CD4-positive, alpha-beta T cell treated with Interferon alpha-2 for 1 hour (primary cell): ENCODE results near the gene ANAPC16.
A peak's percentile ranks its signal among the peaks of the same experiment; 100 is the strongest.
"Not testable (repeated sequence)": the region's sequence is repeated elsewhere in the genome, so short reads cannot be mapped to it uniquely, and the experiment has no call there.

ENCODE experiments used
- DNase-seq, 2 donors: peaks; one replicate each; pipeline ENCODE4 v3.0.0-alpha.2; 2020 to 2022

Gene ANAPC16

DNA sequence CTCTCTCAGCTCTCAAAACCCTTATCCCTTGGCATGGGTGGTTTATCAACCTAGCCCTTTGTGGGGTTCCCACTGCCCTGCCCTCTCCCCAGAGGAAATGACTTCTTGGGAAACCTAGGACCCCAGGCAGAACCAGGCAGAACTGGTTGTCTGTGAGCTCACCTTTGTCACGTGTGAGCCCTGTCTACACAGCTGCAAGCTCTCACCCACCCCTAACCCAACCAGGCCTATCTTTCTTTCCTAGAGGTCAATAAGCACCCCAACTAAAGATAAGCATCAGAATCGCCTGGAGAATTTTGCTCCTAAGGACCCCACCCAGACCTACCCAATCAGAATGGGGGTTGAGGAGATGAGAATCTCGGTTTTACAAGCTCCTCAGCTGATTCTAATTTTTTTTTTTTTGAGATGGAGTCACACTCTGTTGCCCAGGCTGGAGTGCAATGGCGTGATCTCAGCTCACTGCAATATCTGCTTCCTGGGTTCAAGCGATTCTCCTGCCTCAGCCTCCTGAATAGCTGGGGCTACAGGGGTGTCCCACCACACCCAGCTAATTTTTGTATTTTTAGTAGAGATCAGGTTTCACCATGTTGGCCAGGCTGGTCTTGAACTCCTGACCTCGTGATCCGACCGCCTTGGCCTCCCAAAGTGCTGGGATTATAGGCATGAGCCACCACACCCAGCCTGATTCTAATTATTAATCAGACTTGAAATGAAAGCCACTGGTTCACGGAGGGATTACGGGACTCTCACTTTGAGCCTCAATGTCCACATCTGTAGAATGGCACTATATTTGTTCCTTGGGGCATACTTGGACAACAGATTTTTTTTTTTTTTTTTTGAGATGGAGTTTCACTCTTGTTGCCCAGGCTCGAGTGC is 50.4 kb downstream of the ANAPC16 start:
- no peak for DNase-seq

DNA sequence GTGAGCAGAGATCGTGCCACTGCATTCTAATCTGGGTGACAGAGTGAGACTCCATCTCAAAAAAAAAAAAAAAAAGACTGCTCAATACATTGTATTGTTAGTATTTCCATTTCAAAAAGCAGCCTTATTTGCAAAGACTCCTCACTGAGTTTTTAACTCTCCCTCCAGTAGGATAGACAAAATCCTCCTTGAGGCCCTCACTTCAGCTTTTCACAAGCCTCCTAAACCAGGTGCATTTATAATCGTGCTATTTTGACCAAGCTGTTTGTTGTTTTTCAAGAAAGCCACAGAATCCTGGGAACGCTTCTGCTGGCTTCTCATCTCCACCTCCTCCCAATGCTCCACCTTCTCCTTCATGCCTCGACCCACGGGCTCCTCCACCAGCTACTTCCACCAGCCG is 51.6 kb downstream of the ANAPC16 start:
- DNase-seq, result no peak

DNA sequence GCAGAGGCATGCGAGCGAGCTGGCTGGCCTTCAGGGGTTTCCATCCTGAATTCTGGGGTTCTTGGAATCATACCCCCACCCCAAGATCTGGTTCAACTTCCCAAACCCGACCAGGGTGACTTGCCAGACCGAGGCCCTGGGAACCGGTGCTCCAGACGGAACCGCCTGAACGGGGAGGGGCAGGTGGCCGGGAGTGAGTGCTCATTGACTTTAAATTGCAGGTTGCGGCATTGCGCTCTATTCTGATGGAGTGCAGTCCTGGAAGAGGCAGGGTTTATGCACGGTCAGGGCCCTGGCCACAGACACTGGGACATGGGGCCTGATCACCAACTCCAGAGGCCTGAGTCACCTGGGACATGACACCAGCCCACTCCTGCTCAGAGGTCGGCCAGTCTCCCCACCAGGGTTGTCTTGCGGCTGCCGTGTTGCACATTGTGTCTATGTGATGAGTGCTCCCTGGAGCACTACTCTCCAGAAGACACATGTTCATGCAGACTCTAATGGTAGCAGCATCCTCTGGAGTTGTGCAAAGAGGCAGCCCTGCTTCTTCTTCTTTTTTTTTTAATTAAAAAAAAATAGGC is 52.1 kb downstream of the ANAPC16 start:
- no peak for DNase-seq

DNA sequence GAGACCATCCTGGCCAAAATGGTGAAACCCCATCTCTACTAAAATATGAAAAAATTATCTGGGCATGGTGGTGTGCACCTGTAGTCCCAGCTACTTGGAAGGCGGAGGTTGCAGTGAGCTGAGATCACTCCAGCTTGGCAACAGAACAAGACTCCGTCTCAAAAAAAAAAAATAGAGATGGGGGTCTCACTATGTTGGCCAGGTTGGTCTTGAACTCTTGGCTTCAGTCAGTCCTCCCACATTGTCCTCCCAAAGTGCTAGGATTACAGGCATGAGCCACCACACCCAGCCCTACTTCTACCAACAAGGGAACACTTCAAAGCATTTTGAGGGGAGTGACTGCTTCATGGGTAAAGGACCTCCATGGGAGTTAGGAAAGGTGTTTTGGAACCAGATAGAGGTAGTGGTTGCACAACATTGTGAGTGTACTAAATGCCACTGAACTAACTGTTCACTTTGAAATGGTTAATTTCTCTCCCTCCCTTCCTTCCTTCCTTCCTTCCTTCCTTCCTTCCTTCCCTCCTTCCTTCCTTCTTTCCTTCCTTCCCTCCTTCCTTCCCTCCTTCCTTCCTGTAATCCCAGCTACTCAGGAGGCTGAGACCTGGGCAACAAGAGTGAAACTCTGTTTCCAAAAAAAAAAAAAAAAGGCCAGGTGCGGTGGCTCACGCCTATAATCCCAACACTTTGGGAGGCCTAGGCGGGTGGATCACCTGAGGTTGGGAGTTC is 52.8 kb downstream of the ANAPC16 start:
- not testable (repeated sequence) for DNase-seq

DNA sequence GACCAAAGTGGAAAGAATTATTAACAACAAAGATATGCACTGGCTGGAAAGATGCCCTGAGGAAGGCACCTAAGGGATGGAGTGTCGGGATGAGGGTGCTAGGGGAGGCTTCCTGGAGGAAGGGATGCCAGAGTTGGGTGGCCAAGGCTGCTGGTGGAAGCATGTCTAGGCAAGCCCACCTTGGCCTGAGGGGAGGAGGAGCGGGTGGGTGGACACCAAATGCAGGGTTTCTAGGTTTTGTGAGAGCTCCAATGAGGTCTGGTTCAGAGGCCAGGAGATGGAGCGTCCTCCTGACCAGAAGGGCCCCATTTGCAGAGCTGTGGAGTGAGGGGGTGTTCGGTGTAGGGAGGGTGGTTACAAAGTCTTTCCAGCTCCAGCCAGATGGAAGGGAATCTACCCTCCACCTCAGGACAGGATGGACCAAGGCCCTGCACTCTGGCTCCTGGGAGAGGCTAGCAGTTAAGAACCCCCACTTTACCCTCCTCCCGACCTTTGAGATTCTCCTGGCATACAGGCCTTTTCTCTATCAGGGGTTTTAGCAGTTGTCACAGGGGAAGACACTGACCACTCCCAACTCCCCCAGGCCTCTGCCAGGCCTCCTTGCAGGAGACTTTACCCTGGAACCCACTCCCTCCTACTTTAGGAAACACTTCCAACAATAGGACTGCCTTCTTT is 54.9 kb downstream of the ANAPC16 start:
- no peak for DNase-seq

DNA sequence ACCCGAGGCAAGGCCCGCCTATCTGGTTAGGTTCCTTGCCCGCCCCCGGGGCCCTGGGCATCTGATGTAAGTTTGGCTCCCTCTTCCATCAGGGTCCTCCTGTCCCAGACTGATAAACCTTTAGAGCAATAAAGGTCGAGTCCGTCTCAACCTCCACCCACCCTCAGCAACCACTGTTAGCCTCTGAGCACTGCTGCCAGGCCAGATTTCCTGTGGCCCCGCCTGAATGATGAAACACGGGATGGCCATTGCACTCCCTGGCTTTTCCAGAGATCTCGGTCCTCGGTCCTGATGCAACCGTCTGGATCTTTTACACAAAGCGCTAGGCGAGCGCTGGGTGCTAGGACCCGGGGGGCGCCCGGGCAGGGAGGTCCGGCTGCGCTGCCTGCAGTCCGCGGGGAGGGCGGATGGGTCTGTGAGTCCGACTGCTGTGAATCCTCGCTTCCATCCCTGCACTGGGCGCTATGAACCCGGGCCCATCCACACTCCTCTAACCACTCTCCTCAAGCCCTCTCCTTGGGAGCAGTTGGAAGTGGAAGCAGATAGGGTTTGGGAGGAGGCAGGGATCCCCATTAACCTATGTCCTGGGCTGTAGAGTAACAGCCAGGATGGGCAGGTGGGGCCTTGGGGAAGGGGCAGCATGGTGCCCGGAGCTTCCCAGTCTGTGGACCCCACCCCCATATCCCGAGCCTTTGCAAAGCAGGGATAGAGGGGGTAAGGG is 57.0 kb downstream of the ANAPC16 start:
- DNase-seq, result peak in 1 of 2 donors; percentile 49

DNA sequence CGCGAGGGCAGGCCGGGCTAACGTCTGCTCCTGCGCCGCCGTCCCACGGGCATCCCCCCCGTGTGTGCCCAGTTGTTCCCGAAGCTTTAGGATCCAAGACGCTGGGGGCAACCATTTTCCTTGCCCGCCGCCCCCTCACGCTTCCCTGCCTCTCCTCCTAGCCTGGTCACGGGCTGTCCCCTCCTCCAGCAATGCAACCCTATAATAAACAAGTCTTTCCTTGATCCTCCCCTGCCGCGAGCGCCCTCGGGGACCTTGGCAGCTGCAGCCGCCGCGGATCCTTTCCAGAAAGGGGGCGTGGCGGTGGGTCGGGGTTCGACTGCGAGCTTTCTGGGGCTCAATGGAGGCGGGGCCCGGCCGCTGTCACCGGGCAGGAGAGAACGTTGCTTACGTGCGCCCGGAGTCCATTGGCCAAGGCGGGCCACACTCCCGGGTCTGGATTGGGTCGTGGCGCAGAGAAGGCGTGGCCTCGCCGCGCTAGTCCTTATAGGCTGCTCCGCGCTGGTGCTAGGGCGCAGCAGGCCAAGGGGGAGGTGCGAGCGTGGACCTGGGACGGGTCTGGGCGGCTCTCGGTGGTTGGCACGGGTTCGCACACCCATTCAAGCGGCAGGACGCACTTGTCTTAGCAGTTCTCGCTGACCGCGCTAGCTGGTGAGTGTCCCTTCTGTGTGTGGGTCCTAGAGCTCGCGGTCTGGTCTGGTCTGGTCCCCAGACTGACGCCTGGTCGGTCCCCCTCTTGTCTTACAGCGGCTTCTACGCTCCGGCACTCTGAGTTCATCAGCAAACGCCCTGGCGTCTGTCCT is 57.8 kb downstream of the ANAPC16 start, which contains the start of gene DDIT4:
Gene DDIT4 (plus strand): TSS at position 515 of the 803 bp plus-strand sequence. CDS start 293 bp downstream, outside the sequence.
- peak; percentile 98 for DNase-seq

DNA sequence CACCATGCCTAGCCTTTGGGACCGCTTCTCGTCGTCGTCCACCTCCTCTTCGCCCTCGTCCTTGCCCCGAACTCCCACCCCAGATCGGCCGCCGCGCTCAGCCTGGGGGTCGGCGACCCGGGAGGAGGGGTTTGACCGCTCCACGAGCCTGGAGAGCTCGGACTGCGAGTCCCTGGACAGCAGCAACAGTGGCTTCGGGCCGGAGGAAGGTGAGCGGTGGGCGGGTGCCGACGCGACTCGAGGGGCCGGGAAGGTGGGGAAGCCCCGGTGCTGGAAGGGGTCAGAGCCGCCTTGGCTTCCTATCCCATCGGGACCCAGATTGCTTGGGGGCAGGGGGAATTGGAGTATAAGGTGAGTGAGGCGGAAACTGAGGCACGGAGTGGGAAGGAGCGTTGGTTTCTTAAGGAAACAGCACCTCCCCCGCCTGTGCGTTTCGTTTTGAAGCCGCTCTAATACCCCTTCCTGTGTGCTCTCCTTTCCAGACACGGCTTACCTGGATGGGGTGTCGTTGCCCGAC is 58.5 kb downstream of the ANAPC16 start:
- no peak for DNase-seq

DNA sequence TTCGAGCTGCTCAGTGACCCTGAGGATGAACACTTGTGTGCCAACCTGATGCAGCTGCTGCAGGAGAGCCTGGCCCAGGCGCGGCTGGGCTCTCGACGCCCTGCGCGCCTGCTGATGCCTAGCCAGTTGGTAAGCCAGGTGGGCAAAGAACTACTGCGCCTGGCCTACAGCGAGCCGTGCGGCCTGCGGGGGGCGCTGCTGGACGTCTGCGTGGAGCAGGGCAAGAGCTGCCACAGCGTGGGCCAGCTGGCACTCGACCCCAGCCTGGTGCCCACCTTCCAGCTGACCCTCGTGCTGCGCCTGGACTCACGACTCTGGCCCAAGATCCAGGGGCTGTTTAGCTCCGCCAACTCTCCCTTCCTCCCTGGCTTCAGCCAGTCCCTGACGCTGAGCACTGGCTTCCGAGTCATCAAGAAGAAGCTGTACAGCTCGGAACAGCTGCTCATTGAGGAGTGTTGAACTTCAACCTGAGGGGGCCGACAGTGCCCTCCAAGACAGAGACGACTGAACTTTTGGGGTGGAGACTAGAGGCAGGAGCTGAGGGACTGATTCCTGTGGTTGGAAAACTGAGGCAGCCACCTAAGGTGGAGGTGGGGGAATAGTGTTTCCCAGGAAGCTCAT is 59.0 kb downstream of the ANAPC16 start:
- peak; percentile 75 to 79 for DNase-seq

DNA sequence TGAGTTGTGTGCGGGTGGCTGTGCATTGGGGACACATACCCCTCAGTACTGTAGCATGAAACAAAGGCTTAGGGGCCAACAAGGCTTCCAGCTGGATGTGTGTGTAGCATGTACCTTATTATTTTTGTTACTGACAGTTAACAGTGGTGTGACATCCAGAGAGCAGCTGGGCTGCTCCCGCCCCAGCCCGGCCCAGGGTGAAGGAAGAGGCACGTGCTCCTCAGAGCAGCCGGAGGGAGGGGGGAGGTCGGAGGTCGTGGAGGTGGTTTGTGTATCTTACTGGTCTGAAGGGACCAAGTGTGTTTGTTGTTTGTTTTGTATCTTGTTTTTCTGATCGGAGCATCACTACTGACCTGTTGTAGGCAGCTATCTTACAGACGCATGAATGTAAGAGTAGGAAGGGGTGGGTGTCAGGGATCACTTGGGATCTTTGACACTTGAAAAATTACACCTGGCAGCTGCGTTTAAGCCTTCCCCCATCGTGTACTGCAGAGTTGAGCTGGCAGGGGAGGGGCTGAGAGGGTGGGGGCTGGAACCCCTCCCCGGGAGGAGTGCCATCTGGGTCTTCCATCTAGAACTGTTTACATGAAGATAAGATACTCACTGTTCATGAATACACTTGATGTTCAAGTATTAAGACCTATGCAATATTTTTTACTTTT is 59.7 kb downstream of the ANAPC16 start:
- DNase-seq, result peak in 1 of 2 donors; percentile 24

DNA sequence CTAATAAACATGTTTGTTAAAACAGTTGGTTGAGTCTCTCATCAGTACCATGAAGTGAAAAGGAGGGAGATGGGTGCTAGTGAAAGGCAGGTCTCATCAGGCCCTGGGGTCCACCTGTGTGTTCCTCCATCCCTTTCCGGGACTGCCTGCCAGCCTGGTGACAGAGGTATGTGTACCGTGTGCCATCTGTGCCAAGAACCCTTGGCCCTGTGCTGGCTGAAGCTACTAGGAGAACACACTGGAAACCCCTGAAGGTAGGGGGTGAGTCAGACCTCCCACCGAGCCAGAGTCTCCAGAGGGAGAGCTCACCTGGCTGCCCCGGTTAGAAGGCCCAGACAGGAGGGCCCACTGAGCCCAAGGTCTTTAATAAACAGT is 60.2 kb downstream of the ANAPC16 start:
- DNase-seq, result peak in 1 of 2 donors; percentile 21

DNA sequence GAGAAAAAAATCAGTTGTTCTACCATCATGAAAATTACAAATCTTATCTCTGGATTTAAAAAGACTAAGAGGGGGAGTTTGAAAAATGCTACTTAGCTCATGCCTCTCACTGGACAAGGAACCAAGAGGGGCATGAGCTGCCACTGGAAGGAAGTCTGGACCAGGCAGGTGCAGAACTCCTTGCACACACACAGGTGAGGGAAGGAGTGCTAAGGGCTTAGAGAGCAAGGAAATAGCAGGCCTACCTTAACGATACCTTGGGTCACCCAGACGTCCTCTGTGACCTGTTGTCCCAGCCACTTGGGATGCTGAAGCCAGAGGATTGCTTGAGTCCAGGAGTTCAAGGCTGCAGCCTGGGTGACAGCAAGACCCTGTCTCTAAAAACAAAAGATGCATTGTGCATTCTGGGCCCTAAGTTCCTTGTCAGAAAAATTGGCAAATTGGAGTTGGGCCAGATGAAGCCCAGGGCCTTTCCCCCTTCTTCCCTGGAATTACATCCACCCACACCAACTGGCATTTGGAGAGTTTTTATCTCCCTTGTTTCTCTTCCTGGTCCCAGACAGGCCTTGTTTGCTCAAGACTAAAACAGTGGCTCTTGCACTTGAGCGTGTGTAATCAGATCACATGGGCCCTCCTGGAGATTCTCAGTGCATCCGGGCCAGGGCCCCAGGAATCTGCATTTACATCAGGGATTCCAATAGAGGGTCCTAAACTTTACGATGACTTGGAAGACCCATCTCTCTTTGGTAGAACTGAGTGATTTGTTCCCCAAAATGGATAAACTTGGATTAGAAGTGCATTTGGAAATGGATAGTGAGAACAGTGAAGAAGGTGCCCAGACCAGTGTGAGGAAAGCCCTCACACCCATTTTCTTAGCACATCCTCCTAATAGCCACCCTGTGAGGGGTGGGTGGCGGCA is 60.9 kb downstream of the ANAPC16 start:
- DNase-seq, result no peak

DNA sequence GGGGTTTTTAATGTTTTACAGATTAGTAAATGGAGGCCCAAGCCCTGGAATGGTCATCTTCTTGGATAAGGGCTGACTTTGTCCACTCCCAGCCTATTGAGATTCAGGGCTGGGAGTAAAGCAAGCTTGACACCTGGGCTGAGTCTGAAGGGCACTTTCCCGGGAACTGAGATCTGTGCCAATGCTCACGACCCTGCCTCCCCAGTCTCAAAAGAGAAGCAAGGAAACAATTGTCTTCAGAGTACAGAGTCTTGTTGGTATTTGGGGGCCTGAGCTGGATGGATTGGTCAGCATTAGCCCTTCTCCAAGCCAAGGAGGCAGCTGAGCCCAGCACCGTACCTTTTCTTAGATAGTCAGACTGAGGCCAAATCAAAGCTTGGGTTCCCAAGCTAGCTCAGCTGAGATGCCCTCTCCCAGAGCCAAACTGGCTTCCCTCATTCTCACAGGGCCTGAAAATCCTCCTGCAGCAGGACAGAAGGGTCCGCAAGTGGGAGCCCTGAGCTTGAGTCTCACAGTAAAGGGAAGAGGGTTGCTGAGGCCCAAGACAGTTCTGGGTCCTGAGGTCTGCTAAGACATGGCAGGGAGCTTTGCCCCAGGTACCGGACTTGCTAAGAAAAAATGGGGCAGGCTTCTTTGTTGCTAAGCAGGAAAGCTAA is 61.7 kb downstream of the ANAPC16 start:
- DNase-seq, result no peak

DNA sequence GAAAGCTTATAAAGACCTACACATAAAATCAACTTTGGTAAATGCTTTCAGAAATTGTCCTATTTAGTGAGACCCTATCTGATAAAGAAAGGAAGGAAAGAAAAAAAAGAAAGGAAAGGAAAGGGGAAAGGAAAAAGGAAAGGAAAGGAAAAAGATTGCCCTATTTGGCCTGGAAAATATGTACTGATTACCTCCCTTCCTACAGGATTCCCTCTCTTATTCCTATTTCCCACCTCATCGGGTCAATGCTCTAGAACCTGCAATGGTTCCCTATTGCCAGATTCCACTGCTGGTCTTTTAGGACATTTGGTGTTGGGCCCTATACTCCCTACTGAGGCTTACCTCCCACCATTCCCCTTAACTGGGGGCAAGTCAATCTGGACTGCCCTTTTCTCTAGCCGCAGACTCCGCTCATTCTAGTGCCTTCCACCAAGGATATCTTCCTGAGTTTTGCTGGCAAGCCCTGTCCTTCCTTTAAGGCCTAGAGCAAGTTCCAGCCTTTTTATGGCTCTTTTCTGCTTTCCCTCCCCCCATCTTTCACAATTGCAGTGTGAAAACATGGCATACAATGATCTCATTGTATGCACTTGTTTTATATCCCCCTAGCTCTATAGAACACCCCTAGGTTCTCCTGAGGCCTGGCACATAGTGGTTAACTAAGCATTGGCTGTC is 62.3 kb downstream of the ANAPC16 start:
- DNase-seq, result no peak

DNA sequence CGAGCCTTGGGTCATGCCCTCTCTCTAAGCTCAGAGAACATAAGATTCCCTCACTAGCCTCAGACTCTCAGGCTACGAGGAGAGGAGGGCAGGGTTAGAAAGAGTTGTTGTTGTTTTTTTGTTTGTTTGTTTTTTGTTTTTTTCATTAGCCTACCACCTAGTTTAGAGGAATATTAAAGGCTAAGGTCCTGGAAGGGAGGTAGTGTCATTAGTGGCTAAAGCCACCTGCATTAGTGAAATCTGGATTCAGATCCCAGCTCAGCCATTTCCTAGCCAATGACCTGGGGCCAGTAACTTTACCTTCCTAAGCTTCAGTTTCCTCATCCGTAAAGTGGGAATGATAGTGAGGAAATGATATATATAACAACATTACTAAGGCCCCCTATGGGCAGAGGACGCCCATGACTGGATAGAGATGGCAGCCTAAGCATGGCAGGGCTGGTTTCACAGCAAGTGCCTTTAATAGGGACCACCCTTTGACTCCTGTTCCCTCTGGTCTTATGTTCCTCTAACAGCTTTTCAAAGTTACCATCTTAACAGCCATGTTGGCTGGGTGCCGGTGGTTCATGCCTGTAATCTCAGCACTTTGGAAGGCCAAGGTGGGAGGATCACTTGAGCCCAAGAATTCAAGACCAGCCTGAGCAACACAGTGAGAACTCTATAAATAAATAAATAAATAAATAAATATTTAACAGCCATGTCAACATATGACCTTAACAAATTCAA is 63.0 kb downstream of the ANAPC16 start:
- DNase-seq, result no peak

DNA sequence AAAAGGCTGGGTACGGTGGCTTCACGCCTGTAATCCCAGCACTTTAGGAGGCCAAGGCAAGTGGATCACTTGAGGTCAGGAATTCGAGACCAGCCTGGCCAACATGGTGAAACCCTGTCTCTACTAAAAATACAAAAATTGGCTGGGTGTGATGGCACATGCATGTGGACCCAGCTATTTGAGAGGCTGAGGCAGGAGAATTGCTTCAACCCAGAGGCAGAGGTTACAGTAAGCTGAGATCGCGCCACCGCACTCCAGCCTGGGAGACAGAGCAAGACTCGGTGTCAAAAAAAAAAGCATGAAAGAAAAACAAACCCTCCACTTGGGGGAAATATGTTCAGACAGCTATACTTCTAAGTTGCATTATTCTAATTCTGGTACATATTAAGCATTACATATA is 63.8 kb downstream of the ANAPC16 start:
- not testable (repeated sequence) for DNase-seq

DNA sequence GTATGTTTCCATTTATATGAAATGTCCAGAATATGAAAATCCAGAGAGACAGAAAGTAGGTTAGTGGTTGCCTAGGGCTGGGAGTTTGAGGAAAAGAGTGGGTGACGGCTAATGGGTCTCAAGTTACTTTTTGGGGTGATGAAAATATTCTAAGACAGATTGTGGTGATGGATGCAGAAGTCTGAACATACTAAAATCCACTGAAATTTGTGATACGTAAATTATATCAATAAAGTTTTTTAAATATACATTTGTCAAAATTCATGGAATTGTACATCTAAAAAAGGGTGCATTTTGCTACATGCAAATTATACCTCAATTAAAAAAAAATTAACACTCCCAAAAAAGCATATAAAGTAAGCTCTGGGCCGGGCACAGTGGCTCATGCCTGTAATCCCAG is 67.3 kb downstream of the ANAPC16 start:
- no peak for DNase-seq
